Fibroblast of the aortic adventitia (primary cell): ENCODE data around the gene TANK. TPM values are rescaled to one million over a fixed set of nuclear protein-coding genes. Genes with fewer than 3 reads are reported as not detected.

Experiments used
- DNase-seq: peaks from one replicate; pipeline ENCODE4 v3.0.0-alpha.2; 2010; ENCODE audit warnings: low read depth
- H3K4me3 ChIP-seq: 2 replicates; pipeline ENCODE4 v1.5.1; 2011; ENCODE audit warnings: low read depth, mild to moderate bottlenecking, control low read depth, low read length, moderate library complexity
- total RNA-seq: library from RNA; depleted of rRNA; stranded (reverse); fragments of >200 nt; gene quantifications from 2 replicates; pipeline ENCODE4 v1.2.3, GENCODE V29; 2012; ENCODE audit warnings: low replicate concordance
- TF ChIP-seq, protein P1 (sequence below): IDR thresholded peaks from 2 replicates; pipeline ENCODE4 v1.5.1; 2011; ENCODE audit warnings: mild to moderate bottlenecking, low read length, control low read depth, inconsistent platforms; ENCODE audit not compliant: insufficient read depth

The TANK gene
- total RNA-seq, 1 donor, result 57.8 TPM

DNA sequence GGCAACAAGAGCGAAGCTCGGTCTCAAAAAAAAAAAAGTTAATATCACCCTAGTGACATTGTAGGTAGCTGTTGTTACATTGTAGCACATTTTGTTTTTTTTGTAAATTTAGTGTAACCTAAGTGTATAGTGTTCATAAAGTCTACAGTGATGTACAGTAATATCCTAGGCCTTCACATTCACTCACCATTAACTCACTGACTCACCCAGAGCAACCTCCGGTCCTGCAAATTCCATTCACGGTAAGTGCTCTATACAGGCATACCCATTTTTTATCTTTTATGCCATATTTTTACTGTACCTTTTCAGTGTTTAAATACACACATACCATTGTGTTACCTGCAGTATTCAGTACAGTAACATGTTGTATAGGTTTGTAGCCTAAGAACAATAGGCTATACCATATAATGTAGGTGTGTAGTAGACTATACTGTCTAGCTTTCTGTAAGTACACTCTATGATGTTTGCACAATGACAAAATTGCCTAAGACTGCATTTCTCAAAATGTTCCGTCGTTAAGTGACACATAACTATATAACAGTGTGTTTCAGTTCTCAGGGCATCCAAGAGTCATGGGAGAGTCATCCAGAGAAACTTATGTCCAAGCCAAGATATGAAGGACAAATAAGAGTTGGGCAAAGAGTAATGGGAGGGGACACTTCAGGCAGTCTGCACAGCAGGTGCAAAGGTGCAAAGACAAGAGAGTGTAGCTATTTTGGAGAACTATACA lies 68.4 kb downstream of the TANK start:
- no peak for DNase-seq
- TF ChIP-seq, protein P1, sequence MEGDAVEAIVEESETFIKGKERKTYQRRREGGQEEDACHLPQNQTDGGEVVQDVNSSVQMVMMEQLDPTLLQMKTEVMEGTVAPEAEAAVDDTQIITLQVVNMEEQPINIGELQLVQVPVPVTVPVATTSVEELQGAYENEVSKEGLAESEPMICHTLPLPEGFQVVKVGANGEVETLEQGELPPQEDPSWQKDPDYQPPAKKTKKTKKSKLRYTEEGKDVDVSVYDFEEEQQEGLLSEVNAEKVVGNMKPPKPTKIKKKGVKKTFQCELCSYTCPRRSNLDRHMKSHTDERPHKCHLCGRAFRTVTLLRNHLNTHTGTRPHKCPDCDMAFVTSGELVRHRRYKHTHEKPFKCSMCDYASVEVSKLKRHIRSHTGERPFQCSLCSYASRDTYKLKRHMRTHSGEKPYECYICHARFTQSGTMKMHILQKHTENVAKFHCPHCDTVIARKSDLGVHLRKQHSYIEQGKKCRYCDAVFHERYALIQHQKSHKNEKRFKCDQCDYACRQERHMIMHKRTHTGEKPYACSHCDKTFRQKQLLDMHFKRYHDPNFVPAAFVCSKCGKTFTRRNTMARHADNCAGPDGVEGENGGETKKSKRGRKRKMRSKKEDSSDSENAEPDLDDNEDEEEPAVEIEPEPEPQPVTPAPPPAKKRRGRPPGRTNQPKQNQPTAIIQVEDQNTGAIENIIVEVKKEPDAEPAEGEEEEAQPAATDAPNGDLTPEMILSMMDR, result no peak
- no peak overlapping the region for H3K4me3 ChIP-seq

DNA sequence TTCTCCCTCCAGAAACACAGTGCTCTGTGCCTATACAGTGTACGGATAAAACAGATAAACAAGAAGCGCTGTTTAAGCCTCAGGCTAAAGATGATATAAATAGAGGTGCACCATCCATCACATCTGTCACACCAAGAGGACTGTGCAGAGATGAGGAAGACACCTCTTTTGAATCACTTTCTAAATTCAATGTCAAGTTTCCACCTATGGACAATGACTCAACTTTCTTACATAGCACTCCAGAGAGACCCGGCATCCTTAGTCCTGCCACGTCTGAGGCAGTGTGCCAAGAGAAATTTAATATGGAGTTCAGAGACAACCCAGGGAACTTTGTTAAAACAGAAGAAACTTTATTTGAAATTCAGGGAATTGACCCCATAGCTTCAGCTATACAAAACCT lies 70.7 kb downstream of the TANK start:
- TF ChIP-seq, protein P1, result no peak
- DNase-seq, result no peak

DNA sequence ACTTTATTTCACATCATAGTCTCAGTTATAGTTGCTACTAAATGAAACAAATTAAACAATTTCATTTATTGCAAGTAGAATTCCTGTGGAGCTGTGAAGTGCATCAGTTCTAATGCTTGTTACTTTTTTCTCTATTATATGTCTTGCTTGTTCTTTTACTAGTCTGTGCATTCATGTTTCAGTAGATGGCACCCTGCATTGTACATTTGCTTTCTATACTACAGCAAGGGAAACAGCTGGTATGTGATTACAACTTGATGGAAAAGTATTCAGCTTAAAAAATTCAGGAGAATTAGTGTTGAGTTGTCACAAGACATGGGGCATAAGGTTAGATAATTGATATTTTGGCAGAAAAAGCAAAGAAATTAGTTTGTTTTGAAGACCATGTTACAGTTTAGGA lies 72.3 kb downstream of the TANK start:
- no peak overlapping the region for H3K4me3 ChIP-seq
- TF ChIP-seq, protein P1, result no peak

More for the DNA sequence above, 70.7 kb downstream of the TANK start:
- no peak overlapping the region for H3K4me3 ChIP-seq

DNA sequence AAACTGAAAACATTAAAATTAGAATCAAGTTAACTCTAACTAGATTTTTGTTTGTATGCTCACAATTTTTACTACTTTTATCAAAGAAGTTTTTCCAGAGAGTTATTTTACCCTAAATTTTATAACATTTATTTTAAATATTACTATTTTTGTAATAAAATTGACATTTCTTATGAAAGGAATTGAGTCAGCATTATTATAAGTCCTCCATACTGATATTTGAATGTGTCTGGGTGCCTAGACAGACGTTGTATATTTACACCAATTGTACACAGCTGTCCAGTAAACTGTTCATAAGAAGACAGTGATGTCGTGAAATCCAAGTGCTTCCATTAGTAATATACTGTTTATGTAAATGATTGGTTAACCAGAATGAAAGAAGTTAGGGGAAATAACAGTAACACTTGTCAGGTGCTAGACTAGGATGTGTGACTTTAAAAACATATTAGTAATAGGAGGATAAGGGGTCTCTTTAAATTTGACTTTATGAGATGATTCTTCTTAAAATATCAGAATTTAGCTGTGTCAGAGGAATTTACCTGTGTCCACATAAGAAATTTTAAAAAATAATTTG lies 73.7 kb downstream of the TANK start:
- DNase-seq, result no peak

More for the DNA sequence above, 72.3 kb downstream of the TANK start:
- DNase-seq, result no peak

DNA sequence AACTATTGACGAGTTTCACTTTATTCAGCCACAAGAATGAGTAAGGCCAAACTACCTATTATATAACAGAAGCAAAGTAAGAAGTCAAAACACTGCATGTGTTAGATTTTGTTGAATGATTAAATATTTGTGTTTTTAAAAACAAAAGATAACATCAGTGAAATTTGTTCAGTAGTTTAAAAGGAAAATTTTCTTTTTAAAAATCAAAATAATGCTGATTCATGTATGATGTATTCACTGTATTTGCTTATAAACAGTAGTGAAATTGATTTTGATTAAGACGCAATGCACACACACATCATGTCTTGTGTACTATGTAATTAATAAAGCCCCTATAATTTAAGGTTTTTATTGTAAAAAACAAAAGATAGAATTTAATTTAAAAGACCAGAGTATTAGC lies 74.4 kb downstream of the TANK start:
- no peak overlapping the region for H3K4me3 ChIP-seq
- DNase-seq, result no peak
- TF ChIP-seq, protein P1, result no peak

More for the DNA sequence above, 73.7 kb downstream of the TANK start:
- H3K4me3 ChIP-seq, result no peak overlapping the region
- TF ChIP-seq, protein P1, result no peak

DNA sequence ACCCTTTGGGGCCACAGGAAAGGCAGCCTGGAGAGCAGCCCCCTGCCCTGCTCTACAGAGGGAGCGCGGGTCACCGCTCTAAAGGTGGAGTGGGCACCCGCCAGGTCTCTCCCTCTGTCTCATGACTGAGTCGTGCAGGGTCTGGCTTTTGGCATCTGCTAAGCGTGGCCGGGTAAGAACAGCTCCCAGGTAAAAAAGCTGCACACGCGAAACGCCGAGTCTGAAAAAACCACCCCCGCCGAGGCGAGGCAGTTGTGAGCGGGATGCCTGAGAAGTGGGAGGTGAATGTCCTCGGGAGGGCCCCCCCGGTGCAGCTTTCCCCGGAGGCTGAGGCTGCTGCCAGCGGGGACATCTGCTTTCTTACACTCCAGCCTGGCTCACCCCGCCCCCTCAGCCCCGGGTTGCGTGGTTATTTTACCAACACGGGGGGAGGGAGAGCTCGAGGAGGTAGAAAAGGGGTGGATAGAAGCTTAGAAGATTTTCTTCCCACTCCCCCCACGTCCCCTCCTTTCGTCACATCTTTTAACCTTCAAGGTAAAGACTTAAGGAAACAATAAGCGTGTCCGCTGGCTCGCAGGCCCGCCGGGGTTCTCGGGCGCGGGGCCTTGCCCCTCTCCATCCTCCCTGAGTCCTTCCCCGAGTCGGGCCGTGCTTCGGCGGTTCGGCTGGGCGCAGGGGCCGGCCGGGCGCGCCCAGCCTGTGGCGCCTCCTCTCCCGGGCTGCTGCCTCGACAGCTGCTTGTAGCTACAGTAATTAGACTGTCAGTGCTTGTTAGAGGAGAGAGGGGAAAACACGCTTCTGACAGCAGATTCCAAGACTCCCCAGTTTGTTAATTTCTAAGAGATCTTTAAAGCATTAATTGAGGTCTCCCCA lies 77.4 kb downstream of the TANK start:
- peak; percentile 29 for DNase-seq
- H3K4me3 ChIP-seq, result peak overlapping the region; percentile 73

More for the DNA sequence above, 77.4 kb downstream of the TANK start:
- TF ChIP-seq, protein P1, result no peak
